HG03108 (cell line): Measurements from ENCODE around the gene CLEC2L.

Experiments used
- ATAC-seq: cut with Tn5 transposase; IDR thresholded peaks from one replicate; pipeline ENCODE4 v1.9.1; 2021; ENCODE audit warnings: moderate library complexity; ENCODE audit not compliant: unreplicated experiment

The CLEC2L gene

GRCh38 chr7:139523199-139523941, at the start of gene CLEC2L:
CLEC2L (plus strand) TSS chr7:139523685; CDS start chr7:139523928, 243 bp downstream.
- ATAC-seq = no peak

DNA sequence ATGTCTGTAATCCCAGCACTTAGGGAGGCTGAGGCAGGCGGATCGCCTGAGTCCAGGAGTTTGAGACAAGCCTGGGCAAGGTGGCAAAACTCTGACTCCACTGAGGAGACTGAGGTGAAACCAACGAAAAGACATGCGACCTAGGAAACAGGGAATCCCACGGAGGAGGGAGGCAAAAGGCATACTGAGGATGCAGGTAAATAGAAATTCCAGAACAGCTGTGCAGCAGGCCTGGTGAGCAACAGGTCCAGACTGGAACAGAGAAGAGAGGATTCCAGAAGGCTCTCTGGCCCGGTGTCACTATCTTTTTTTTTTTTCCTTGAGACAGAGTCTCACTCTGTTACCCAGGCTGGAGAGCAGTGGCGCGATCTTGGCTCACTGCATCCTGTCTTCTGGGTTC, 47.3 kb upstream of the CLEC2L start:
- no peak for ATAC-seq

DNA sequence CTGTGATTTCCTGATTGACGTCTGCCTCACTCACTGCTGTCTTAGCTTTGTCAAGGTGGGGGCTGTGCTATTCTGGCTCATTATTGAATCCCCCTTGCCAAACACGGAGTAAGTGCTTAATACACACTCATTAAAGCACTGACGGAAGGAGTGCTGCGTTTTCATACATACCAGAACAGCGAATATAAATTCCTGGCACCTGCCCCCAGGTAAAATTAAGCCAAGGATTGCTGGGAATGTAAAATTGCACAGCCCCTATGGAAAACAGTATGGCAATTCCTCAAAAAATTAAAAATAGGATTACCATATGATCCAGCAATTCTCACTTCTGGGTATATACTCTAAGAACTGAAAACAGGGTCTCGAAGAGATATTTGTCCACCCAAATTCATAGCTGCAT, 46.6 kb upstream of the CLEC2L start:
- ATAC-seq = no peak

DNA sequence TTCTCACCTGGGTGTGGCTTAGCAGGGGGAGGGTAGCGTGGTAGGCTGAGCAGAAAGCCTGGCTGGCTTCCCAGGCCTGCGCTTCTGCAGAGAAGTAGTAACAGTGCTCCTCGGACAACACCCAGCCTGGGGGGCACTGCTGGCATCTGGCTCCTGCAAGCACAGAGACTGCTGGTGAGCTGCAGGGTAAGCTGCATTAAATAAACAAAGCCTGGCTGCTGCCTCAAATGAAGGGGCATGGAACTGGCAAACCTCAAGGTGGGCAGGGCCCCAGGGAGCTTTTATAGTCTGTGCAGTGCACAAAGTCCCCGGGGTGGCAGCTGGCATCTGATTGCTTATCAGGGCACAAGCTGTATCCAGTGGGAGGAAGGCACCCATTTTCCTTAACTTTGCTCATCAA, 43.9 kb upstream of the CLEC2L start:
- ATAC-seq = no peak

- ATAC-seq = no peak
Measured at GRCh38 chr7:139481364-139481763, 42.1 kb upstream of the CLEC2L start.

GRCh38 chr7:139482122-139482521, 41.4 kb upstream of the CLEC2L start:
- ATAC-seq = no peak

DNA sequence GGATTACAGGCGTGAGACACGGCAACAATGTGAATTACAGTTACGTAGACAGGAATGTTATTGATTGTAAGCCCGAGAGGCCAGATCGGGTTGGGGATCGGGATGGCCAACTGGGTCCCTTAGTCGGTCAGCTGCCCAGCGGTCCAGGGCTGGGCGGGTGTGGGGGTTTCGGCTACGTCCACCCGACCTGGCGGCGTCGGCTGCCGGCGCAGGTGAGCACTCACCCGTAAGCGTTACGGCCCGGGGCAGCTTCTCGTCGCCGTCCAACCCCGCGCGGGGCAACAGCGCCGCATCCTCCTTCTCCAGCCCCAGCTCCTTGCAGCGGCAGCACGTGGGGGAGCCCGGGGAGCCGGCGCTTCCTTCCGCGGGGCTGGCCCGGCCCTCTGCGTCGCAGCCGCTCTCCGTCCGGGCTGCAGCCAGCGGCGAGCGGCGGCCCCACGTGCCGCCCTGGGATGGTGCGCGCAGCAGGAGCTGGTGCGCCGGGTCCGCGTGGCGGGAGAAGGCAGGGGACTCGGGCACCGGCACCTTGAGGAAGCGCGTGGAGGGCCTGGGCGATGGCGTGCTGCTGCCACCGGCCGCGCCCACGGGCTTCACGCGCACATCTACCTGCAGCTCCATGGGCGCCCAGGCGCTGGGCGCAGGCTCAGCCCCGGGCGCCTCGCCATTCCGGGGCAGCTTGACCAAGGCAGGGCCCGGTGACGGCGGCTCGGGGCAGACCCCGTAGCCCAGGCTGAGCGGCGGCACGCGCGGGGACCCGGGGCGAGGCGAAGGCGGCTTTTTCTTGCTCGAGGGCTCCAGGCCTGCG, 40.6 kb upstream of the CLEC2L start:
- no peak for ATAC-seq

DNA sequence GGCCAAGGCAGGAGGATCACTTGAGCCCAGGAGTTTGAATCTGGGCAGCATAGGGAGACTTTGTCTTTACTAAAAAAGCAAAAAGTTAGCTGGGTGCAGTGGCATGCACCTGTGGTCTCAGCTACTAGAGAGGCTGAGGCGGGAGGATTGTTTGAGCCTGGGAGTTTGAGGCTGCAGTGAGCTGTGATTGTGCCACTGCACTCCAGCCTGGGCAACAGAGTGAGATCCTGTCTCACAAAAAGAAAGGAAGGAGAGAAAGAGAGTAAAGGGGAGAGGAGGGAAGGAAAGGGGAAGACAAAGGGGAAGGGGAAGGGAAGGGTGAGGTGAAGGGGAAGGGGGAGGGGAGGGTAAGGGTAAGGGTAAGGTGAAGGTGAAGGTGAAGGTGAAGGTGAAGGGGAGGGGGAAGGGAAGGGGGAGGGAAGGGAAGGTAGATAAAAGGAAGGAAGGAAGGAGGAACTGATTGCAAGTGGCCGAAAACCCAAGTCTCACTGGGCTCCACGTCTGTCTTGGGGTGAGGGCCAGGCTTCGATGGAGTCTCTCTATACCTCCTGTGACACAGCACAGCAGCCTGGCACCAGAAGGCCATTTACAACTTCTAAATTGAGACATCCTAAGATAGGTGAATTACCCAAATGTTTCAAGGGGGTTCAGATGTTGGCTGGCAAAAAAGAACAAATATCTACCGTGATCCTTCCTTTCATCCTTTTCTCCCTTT, 36.0 kb upstream of the CLEC2L start:
- no peak for ATAC-seq

- no peak for ATAC-seq
Measured at GRCh38 chr7:139488810-139489209, 34.7 kb upstream of the CLEC2L start.

GRCh38 chr7:139490130-139490529, 33.4 kb upstream of the CLEC2L start:
- ATAC-seq = no peak

DNA sequence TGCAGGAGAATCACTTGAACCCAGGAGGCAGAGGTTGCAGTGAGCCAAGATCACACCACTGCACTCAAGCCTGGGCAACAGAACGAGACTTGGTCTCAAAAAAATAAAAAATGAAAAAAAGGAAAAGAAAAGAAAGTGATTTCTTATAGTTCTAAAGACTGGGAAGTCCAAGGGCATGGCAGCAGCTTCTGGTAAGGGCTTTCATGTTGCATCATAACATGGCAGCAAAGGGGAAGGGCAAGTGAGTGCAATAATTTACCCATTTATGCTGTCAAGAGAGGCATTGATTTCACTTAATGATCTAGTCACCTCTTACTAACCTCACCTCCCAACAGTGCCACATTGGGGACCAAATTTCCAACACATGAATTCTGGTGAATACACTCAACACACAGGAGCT, 31.2 kb upstream of the CLEC2L start:
- no peak for ATAC-seq

- ATAC-seq = peak; percentile 70
Measured at GRCh38 chr7:139494835-139495579, 28.5 kb upstream of the CLEC2L start.

GRCh38 chr7:139495580-139496125, 27.8 kb upstream of the CLEC2L start:
- ATAC-seq = no peak

GRCh38 chr7:139496528-139496927, 27.0 kb upstream of the CLEC2L start:
- ATAC-seq = no peak

DNA sequence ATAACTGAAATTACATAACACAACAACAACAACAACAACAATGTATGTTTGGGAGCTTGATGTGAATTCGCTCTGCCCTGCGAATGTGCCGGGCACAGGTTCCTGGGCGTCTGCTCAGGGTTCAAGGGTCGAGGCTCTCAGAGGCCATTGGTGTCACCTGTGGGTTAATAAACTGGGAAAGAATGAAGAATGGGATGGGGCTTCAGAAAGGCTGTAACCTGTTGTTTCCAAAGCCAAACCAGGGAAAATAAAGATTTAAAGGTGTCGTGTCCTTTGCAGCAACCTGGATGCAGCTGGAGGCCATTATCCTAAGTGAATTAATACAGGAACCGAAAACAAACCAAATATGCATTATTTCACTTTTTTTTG, 22.7 kb upstream of the CLEC2L start:
- ATAC-seq = no peak

GRCh38 chr7:139502226-139502625, 21.3 kb upstream of the CLEC2L start:
- no peak for ATAC-seq

GRCh38 chr7:139505563-139505962, 17.9 kb upstream of the CLEC2L start:
- ATAC-seq = no peak

GRCh38 chr7:139509535-139509934, 13.9 kb upstream of the CLEC2L start:
- no peak for ATAC-seq

DNA sequence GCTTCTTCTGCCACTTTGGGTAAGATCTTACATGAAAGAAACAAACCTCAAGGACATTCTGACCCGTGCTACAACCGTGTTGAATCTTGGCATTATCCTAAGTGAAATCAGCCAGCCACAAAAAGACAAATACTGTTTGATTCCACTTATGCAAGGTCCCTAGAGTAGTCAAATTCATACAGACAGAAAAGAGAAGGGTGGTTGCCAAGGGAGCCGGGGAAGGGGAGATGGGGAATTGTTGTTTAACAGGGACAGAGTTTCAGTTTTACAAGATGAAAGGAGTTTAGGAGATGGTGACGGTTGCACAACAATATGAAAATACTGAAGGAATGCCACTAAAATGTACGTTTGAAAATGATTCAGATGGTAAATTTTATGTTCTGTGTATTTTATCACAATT, 12.2 kb upstream of the CLEC2L start:
- ATAC-seq = no peak

GRCh38 chr7:139515266-139515665, 8.2 kb upstream of the CLEC2L start:
- no peak for ATAC-seq

- ATAC-seq = no peak
Measured at GRCh38 chr7:139521439-139521838, 2.0 kb upstream of the CLEC2L start.
